Keratinocyte (primary cell): ENCODE data around the gene RYR2. TPM values are rescaled to one million over a fixed set of nuclear protein-coding genes. Genes with fewer than 3 reads are reported as not detected.

ENCODE experiments used
- DNase-seq: peaks from one replicate; pipeline ENCODE4 v3.0.0-alpha.2; 2011; ENCODE audit warnings: low read depth, missing footprints, low spot score
- FAIRE-seq: peaks from 2 replicates; lab custom pipeline; 2011; peaks lifted over from hg19 to GRCh38; lab: Jason Lieb, UNC
- H2AFZ ChIP-seq: 2 replicates; pipeline ENCODE4 v1.6.0; 2012; ENCODE audit warnings: low read length, control low read depth, inconsistent platforms; ENCODE audit not compliant: control insufficient read depth
- H3K27ac ChIP-seq: 2 replicates; pipeline ENCODE4 v1.5.1; 2011; ENCODE audit warnings: low read length; ENCODE audit not compliant: control insufficient read depth, insufficient read depth
- H3K27me3 ChIP-seq: 3 replicates; pipeline ENCODE4 v1.6.0; 2011; ENCODE audit warnings: low read length; ENCODE audit not compliant: control insufficient read depth, insufficient read depth; ENCODE audit errors: extremely low read depth
- H3K36me3 ChIP-seq, 2 experiments: 2 replicates in 1 of 2; 3 replicates in 1 of 2; pipeline ENCODE4 v1.5.1; 2011; ENCODE audit warnings: low read length in 2 of 2, mild to moderate bottlenecking in 1 of 2; ENCODE audit not compliant: control insufficient read depth in 2 of 2, insufficient read depth in 2 of 2; ENCODE audit errors: extremely low read depth in 1 of 2
- H3K4me1 ChIP-seq: 3 replicates; pipeline ENCODE4 v1.5.1; 2011; ENCODE audit warnings: low read length; ENCODE audit not compliant: control insufficient read depth, insufficient read depth; ENCODE audit errors: extremely low read depth
- H3K4me2 ChIP-seq: 3 replicates; pipeline ENCODE4 v1.6.0; 2011; ENCODE audit warnings: low read depth, low read length; ENCODE audit not compliant: control insufficient read depth, insufficient read depth; ENCODE audit errors: extremely low read depth
- H3K4me3 ChIP-seq, 3 experiments: fragments of 200-600 bp in 1 of 3; sonication (generic) in 1 of 3; 2 replicates in 2 of 3; 3 replicates in 1 of 3; pipeline ENCODE4 v1.5.1; 2011 to 2016; ENCODE audit warnings: low read length in 3 of 3, mild to moderate bottlenecking in 3 of 3, control low read depth in 2 of 3, inconsistent platforms in 1 of 3, low read depth in 1 of 3, mixed read lengths in 1 of 3, mixed run types in 1 of 3, moderate library complexity in 1 of 3; ENCODE audit not compliant: control insufficient read depth in 2 of 3, insufficient read depth in 2 of 3; ENCODE audit errors: extremely low read depth in 1 of 3
- H3K79me2 ChIP-seq: 2 replicates; pipeline ENCODE4 v1.6.0; 2012; ENCODE audit warnings: low read length; ENCODE audit not compliant: control insufficient read depth, insufficient read depth
- H3K9ac ChIP-seq: 3 replicates; pipeline ENCODE4 v1.6.0; 2011; ENCODE audit warnings: low read length; ENCODE audit not compliant: control insufficient read depth, insufficient read depth; ENCODE audit errors: extremely low read depth
- H3K9me1 ChIP-seq: 3 replicates; pipeline ENCODE4 v1.6.0; 2011; ENCODE audit warnings: low read length; ENCODE audit not compliant: control insufficient read depth, insufficient read depth; ENCODE audit errors: extremely low read depth
- H3K9me3 ChIP-seq: 2 replicates; pipeline ENCODE4 v1.5.1; 2012; ENCODE audit warnings: low read depth, low read length; ENCODE audit not compliant: control insufficient read depth
- H4K20me1 ChIP-seq: 3 replicates; pipeline ENCODE4 v1.6.0; 2011; ENCODE audit warnings: low read length; ENCODE audit not compliant: control insufficient read depth, insufficient read depth; ENCODE audit errors: extremely low read depth
- CTCF ChIP-seq, 3 experiments: IDR thresholded peaks in 1 of 3; conservative IDR thresholded peaks in 1 of 3; optimal IDR thresholded peaks in 1 of 3; 2 replicates in 2 of 3; 3 replicates in 1 of 3; pipeline versions ENCODE3 to v1.5.1; 2011; ENCODE audit warnings: low read length in 3 of 3, mild to moderate bottlenecking in 3 of 3, moderate library complexity in 2 of 3, control low read depth in 1 of 3, inconsistent platforms in 1 of 3; ENCODE audit not compliant: insufficient read depth in 2 of 3; ENCODE audit errors: extremely low read depth in 1 of 3
- EZH2 ChIP-seq: IDR thresholded peaks from one replicate; pipeline ENCODE4 v1.6.1; 2012; ENCODE audit warnings: inconsistent platforms, mild to moderate bottlenecking, low read length, moderate library complexity
- dilution Hi-C: fragments of 300-500 bp; cut with MboI; formaldehyde crosslinking; loops from one replicate; pipeline ENCODE4 v1.7.0; 2020; ENCODE audit warnings: low sequenced_read_pairs; ENCODE audit not compliant: extremely low pct_ligation_motif_present
- polyA plus RNA-seq, 5 experiments: library from polyadenylated mRNA; depleted of rRNA in 3 of 5; stranded (reverse) in 3 of 5; stranded (forward) in 1 of 5; unstranded in 1 of 5; fragments of >200 nt; gene quantifications; 1 replicate in 1 of 5; 2 replicates in 3 of 5; 3 replicates in 1 of 5; pipeline versions ENCODE4 v1.2.1 to v1.2.3, GENCODE V29; 2011 to 2012; ENCODE audit warnings: missing spikeins in 2 of 5, low read depth in 1 of 5, low replicate concordance in 1 of 5

RYR2 gene
- polyA plus RNA-seq, 1 donor (not counting 4 experiments of a cell fraction or from before 2014, with no cell fraction given), result 0.05 TPM

GRCh38 chr1:237384213-237384612 is 342.2 kb downstream of the RYR2 start:
- H3K9ac ChIP-seq, result no peak overlapping the region
- H2AFZ ChIP-seq, result peak overlapping the region; percentile 34
- H3K27me3 ChIP-seq, result no peaks in the 10 kb centered on the region
- no peak overlapping the region for H3K4me3 ChIP-seq
- DNase-seq (no peak), FAIRE-seq (no peak)
- H3K4me2 ChIP-seq, result no peak overlapping the region
- no peaks in the 10 kb centered on the region for H3K9me1 ChIP-seq
- H3K36me3 ChIP-seq, result no peaks in the 10 kb centered on the region
- dilution Hi-C loops, result no loop called here
- H3K9me3 ChIP-seq, result no peaks in the 10 kb centered on the region
- H3K27ac ChIP-seq, result no peak overlapping the region
- H3K79me2 ChIP-seq, result no peaks in the 10 kb centered on the region
- H3K4me1 ChIP-seq, result no peaks in the 10 kb centered on the region
- H4K20me1 ChIP-seq, result no peaks in the 10 kb centered on the region
- TF ChIP-seq EZH2 (no peak), CTCF (optimal IDR thresholded peaks at IDR 0.05 in 1 of 3, IDR thresholded peaks at IDR 0.05 in 1 of 3, conservative IDR thresholded peaks at IDR 0.05 in 1 of 3; ENCODE audit: extremely low read depth in 1 of 3, insufficient read depth in 2 of 3, low read length in 3 of 3) (no peak)

DNA sequence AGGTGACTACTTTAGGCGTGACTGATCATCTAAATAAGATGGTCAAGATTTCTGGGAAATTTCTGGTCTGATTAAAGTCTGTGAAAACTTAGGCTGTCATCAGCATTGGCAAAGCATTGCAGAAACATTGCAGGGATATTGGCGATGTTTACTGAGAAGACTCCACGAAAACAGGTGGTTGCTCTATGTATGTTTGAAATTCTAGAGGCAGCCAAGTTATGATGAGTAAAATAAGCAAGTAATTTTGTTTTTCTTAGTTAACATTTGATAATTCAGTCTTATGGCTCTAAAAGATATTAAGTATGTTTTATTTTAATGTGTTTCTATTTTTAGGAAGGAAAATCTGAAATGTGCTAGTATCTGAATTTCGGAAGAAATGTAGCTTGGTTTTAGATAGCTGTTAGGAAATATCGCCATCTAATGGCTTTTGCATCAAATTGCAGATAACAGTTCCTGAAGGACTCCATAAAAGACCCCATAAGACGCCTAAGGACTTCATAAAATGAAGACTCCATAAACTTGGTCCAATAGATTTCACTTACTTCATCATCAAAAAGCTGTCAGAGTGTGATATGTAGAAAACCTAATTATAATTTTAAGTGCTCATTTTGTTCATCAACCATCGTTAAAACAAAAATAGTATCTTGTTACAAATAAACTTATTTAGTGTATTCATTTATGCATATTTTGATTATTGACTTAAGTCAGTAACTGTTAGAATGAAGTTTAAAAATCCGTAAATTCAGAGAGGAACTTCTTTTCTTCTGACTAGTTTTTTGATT is 344.6 kb downstream of the RYR2 start:
- no peaks in the 10 kb centered on the region for H3K79me2 ChIP-seq
- H3K4me1 ChIP-seq, result no peaks in the 10 kb centered on the region
- H3K36me3 ChIP-seq, result no peaks in the 10 kb centered on the region
- no peak overlapping the region for H3K4me3 ChIP-seq
- no peaks in the 10 kb centered on the region for H4K20me1 ChIP-seq
- peak in 2 of 3 experiments; percentile 43 to 55 for TF ChIP-seq CTCF (optimal IDR thresholded peaks at IDR 0.05 in 1 of 3, IDR thresholded peaks at IDR 0.05 in 1 of 3, conservative IDR thresholded peaks at IDR 0.05 in 1 of 3; ENCODE audit: extremely low read depth in 1 of 3, insufficient read depth in 2 of 3, low read length in 3 of 3)
- TF ChIP-seq EZH2, result no peak
- FAIRE-seq (no peak), DNase-seq (no peak)
- no peak overlapping the region for H3K27ac ChIP-seq
- H3K4me2 ChIP-seq, result no peak overlapping the region
- no peaks in the 10 kb centered on the region for H3K27me3 ChIP-seq
- H3K9ac ChIP-seq, result no peak overlapping the region
- H3K9me3 ChIP-seq, result no peaks in the 10 kb centered on the region
- no peaks in the 10 kb centered on the region for H3K9me1 ChIP-seq
- dilution Hi-C loops, result no loop called here
- H2AFZ ChIP-seq, result no peak overlapping the region
